ENCODE data around the gene ALK.

- TF ChIP-seq CTCF (IDR thresholded peaks at IDR 0.05) (no peak), POLR2A (IDR thresholded peaks at IDR 0.05) (no peak)
These were observed 573.5 kb downstream of the ALK start for GRCh38 chr2:29347774-29348461.
